ELF-1 (cell line): ENCODE measurements around the gene TMC4.
"Not testable (repeated sequence)": the region's sequence is repeated elsewhere in the genome, so short reads cannot be mapped to it uniquely, and the experiment has no call there.

Experiments used
- DNase-seq: peaks from one replicate; pipeline ENCODE4 v3.0.0-alpha.2; 2016; ENCODE audit warnings: low read depth, low spot score

TMC4 gene

GRCh38 chr19:54172471-54173358 lies at the start of gene TMC4:
Gene TMC4, minus strand, starts transcription at chr19:54173160. Its CDS starts 43 bp downstream, at chr19:54173117.
- DNase-seq = peak; percentile 84

GRCh38 chr19:54221947-54222346 lies 49.0 kb upstream of the TMC4 start:
- not testable (repeated sequence) for DNase-seq

DNA sequence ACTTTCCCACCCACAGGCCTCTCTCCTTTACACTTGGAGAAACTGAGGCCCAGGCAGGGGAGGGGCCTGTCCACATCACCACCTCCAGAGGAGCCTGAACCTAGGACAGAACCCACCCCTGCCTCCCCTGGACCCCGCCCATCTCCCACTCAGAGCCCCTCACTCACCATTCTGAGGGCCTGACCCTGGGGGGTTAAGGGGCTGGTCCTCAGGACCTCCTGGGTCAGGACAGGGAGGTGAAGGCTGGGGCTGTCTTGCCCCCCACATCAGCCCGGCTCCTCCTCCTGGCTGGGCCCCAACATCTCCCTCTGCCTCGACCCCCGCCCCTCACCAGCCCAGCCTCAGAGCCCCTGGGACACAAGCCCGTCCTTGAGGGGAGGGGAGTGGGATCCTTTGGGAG lies 46.7 kb upstream of the TMC4 start:
- DNase-seq = not testable (repeated sequence)

DNA sequence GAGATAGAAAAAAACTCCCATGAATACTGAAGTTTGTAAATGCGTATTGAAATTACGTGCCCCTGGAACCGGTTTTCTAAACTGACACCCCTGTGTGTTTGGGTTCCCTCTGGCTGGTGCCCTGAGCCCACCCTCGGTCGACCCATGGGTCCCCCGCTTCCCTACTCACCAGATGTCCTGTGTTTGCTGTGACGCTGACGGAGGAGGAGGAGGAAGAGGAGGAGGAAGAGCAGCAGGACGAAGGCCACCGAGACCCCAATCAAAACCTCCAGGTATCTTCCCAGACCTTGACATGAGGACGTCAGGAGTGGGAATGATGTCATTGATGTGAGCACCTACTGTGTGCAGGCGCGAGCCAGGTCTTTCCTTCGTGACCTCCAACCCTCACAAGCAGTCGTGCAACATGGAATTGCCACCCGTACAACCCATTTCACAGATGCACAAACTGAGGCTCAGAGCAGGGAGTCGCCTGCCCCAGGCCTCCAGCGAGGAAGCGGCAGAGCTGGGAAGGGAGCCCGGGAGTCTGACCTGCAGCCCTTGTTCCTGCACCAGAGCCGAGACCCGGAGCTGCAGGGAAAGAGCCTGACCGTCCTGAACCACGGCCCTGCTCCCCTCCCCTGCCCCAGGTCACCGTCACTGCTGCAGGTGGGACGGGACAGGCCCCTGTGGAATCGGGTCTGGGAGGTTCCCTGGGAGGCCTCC lies 46.2 kb upstream of the TMC4 start:
- no peak for DNase-seq

DNA sequence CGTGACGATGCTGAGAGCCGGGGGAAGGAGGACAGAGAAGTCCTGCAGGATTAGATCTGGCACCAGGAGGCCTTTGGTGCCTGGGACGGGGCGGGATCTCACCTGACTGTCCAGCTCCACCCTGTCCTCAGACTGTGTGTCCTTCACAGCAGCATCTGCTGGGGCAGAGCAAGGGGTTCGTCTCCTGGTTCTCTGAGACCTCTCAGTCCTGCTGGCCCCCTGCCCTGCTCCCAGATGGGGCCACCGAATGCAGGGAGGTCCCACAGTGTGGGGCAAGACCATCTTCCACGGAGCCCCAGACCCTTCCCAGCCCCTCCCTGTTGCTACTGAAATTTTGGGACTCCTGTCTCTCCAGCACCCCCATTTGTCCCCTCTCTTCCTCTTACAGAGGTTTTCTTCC lies 45.3 kb upstream of the TMC4 start:
- DNase-seq = no peak

DNA sequence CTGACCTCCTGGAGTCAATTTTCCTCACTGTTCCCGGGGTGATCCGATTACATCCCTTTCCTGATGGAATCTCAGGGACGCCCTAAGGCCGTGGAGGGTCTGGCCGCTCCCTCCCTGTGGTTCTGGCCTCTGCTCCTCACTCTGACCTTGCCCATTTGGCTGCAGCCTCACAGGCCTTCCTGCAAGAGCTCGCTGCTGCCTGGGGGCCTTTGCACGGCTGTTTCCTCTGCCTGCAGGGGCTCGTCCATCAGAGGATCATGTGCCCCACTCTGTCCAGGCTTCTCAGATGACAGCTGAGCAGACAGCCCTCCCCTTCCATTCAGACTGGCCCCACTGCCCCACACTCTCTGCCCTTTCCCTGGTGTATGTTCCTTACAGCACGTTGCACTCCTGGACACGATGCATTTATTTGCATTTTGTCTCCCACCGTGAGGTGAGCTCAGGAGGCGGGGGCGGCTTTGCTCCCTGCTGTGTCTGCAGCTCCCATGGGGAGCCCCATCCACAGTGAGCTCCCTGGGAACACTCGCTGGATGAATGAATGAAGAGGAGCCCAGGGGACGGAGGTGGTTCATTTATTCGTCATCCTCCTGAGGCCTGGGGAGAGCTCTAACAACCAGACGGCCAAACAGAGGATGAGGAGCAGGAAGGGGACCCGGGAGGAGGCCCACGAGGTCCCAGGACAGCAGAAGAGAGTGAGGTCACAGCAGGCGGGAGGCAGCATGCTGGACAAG lies 44.7 kb upstream of the TMC4 start:
- peak; percentile 82 for DNase-seq

DNA sequence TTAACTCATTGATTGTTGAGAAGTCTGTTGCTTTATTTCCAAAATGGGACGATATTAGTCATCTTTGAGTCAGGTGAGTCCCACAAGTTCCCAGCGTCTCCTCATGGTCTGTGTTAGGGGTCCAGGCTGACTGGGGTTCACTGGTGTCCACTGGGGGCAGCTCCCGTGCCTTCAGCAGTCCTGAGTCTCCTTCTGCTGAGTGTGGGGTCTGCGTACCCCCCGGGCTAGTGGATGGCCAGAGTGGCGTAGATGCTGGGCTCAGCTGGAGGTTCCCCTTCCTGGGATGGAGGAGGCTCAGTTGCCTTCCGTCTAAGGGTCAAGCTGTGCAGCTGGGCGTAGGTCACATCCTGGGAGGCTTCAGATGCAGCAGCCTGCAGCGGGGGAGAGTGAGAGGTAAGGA lies 43.9 kb upstream of the TMC4 start:
- no peak for DNase-seq

DNA sequence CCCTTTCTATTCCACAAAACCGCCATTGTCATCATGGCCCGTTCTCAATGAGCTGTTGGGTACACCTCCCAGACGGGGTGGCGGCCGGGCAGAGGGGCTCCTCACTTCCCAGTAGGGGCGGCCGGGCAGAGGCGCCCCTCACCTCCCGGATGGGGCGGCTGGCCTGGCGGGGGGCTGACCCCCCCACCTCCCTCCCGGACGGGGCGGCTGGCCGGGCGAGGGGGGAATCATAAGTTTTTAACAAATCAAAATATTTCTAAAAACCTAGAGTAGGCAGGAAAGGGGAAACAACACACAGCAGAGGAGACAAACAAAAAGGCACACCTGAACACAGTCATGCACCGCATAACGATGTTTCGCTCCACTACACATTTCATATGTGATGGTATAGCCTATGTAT lies 41.8 kb upstream of the TMC4 start:
- DNase-seq = not testable (repeated sequence)

- not testable (repeated sequence) for DNase-seq
Measured at GRCh38 chr19:54214217-54214616, 41.3 kb upstream of the TMC4 start.

DNA sequence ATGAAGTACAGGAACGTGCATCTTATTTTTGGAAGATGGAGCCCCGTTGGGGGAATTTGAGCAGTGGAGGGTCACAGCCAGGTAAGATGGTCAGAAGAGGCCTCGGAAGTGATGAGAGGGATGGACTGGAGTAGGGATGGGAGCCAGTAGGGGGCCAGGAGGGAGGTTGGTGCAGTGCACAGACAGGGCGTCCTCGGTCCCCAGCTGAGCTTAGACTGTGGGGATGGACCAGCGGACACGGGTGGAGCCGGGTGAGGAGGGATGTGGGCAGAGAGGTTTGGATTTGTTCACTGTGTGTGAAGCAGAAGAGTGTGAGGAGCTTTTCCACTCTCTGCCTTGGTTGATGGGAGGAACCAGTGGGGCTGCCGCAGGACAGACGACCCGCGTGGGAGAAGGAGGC lies 38.3 kb upstream of the TMC4 start:
- DNase-seq = no peak

DNA sequence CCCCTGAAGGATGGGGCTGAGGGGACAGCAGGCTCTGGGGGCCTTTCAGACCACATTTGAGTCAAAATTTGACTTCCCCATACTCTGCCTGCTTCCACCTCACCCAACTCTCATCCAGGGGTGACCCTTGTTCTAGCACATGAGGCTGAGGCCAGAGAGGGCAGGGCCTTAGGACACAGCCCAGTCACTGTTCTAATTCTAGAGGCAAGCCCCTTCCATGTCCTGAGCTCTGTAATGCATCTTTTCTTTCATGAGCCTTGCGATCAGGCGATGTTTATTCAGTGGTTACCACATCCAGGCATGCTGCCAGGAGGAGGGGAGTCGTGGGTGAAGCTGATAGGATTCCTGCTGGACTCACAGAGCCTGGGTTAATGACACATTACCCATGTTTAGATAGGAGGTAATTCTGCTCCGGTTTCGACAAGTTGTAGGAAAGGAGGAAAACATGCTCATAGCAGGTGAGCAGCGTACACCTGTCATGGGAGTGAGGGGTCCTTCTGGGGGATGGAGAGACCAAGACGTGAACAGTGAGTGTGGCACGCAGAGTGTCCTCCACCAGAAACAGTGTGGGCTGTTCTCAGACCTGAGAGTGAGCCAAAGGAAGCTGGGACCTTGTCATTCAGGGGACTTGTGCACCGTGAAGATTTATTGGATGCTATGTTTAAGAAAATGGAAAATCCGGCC lies 37.0 kb upstream of the TMC4 start:
- no peak for DNase-seq

GRCh38 chr19:54209058-54209810 lies 36.3 kb upstream of the TMC4 start:
- DNase-seq = peak; percentile 49

DNA sequence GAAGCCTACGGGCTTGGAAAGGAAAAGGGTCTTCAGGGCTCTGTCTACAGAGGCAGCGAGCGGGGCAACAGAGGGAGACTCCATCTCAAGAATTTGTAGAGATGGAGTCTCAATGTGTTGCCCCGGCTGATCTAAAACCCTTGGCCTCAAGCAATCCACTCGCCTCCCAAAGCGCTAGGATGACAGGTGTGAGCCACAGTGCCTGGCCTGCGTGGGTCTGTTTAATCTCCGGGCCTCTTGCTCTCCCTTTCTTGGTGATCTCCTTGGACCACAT lies 35.8 kb upstream of the TMC4 start:
- no peak for DNase-seq

- peak; percentile 65 for DNase-seq
Measured at GRCh38 chr19:54207983-54208783, 35.2 kb upstream of the TMC4 start.

- no peak for DNase-seq
Measured at GRCh38 chr19:54207676-54207982, 34.7 kb upstream of the TMC4 start.

GRCh38 chr19:54207193-54207592 lies 34.2 kb upstream of the TMC4 start:
- not testable (repeated sequence) for DNase-seq

- DNase-seq = no peak
Measured at GRCh38 chr19:54206831-54207177, 33.8 kb upstream of the TMC4 start.

- DNase-seq = no peak
Measured at GRCh38 chr19:54206030-54206830, 33.3 kb upstream of the TMC4 start.

DNA sequence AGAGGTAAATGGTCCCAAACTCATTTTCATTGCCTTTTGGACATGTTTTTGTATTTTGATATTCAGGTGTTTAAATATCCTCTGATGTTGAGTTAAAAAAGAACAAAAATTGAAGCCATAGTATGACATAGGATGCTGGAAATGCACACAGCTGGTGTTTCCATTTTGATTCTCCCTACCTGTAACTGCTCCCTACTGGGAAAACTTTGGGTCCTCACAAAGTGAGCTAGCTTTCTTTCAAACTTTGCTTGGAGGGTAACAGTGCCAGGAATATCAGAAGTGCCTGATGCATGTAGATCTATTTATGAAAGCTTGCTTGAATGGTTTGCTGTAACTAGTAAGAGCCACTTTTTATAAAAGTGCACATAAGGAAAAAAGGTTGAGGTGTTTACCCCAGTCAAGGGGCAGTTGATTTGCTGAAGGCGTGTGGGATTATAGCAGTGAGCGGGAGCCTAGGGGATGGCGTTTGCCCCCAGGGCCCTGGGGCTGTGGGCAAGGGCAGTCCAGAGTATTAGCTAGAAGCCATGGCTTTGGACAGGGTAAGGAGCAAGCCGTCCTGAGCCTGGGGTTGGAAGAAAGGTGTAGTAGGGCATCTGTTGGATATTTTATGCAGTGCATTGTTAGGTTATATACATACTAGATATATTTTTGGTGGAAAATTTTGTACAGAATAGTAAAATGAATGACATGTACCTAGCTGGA lies 32.0 kb upstream of the TMC4 start:
- DNase-seq = no peak
